ENCODE data around the gene DHFR2. TPM values are rescaled to one million over a fixed set of nuclear protein-coding genes. Genes with fewer than 3 reads are reported as not detected.

The DHFR2 gene
- total and polyA plus RNA-seq, 10 of the 15 experiments (the other 5 are each of a cell fraction or from before 2014, with no cell fraction given): 1.8 to 5.6 (median 4.4) TPM

- BruUV-seq (replicated peaks): no TSS peak
- no peak for FAIRE-seq
- ChIA-PET SMC1A (ENCODE audit: uncharacterized antibody, unreplicated experiment) (no interaction called here), RAD21 (ENCODE audit: unreplicated experiment) (no interaction called here), CTCF (no interaction called here), POLR2A (no interaction called here)
- Histone ChIP-seq H4K20me1 (ENCODE audit: control insufficient read depth, insufficient read depth) (no peaks in the 10 kb centered on the region), H3K4me1 (ENCODE audit: control insufficient read depth, insufficient read depth, low read length) (no peaks in the 10 kb centered on the region), H2AFZ (ENCODE audit: control insufficient read depth, low read depth, low read length) (no peak overlapping the region), H3K79me2 (ENCODE audit: control insufficient read depth, insufficient read depth, low read length) (no peaks in the 10 kb centered on the region), H3K9me3 (replicated peaks; ENCODE audit: control insufficient read depth, insufficient read depth, low read length) (no peaks in the 10 kb centered on the region), H3K27ac (ENCODE audit: control insufficient read depth, insufficient read depth) (no peak overlapping the region), H3K36me3 (ENCODE audit: control insufficient read depth in 2 of 2, insufficient read depth in 2 of 2, low read length in 1 of 2) (peaks cover 3 to 23% of the 10 kb centered on the region in 2 experiments; a peak in 2 of 4 replicates), H3K4me2 (ENCODE audit: control insufficient read depth, insufficient read depth) (no peak overlapping the region), H3K27me3 (replicated peaks in 1 of 2; ENCODE audit: control insufficient read depth in 2 of 2, insufficient read depth in 2 of 2, low read length in 1 of 2) (no peaks in the 10 kb centered on the region), H3K9ac (ENCODE audit: control insufficient read depth, insufficient read depth, low read length) (no peak overlapping the region), H3K4me3 (no peak overlapping the region)
- no peak for ATAC-seq
- no peak for DNase-seq (ENCODE audit: low read depth, low spot score)
- 100% methylated on average over 1 of the region's 1 CpG for WGBS (ENCODE audit: insufficient coverage, insufficient replicate concordance, low lambda C conversion rate, missing lambda C conversion rate)
- TF ChIP-seq ZNF274 (IDR thresholded peaks at IDR 0.05; ENCODE audit: insufficient read depth, insufficient read length) (no peak), SKIL (IDR thresholded peaks at IDR 0.05; ENCODE audit: low read depth, poor library complexity, severe bottlenecking) (no peak), RB1 (IDR thresholded peaks at IDR 0.05; ENCODE audit: borderline replicate concordance) (no peak), SMAD1 (IDR thresholded peaks at IDR 0.05; ENCODE audit: low read depth, partially characterized antibody) (no peak), PBX3 (IDR thresholded peaks at IDR 0.05; ENCODE audit: insufficient replicate concordance, low read depth, low read length) (no peak)
- intact Hi-C loops (cut with micrococcal nuclease; ENCODE audit: unreplicated experiment) (no loop called here), in situ Hi-C loops (cut with MboI) (no loop called here)
Observed at GRCh38 chr3:94093151-94093550, 30.4 kb upstream of the DHFR2 start.
